ENCODE measurements around the gene RALGPS2.
A peak's percentile ranks its signal among the peaks of the same experiment; 100 is the strongest.

RALGPS2 gene

GRCh38 chr1:178867670-178868069, 142.6 kb downstream of the RALGPS2 start:
- DNase-seq (ENCODE audit: low read depth): peak; percentile 31

DNA sequence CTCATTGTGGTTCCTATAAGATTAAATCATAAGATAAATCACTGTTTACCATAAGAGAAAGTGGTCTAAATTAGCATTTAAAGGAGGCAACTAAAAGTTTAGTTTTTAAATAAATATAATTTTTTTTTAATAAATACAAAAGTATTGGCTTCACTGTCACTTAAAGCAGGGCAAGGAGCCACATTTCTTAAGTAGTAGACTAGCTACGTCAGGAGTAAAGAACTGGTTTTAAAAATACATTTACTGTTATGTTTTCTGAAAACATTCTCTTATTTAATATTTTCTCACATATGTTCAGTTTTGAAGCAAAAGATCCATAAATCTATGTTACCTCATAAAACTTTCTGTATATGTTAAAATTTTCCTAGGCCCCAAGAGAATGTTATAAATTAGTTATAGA, 143.7 kb downstream of the RALGPS2 start:
- no peak for DNase-seq (ENCODE audit: low read depth)

DNA sequence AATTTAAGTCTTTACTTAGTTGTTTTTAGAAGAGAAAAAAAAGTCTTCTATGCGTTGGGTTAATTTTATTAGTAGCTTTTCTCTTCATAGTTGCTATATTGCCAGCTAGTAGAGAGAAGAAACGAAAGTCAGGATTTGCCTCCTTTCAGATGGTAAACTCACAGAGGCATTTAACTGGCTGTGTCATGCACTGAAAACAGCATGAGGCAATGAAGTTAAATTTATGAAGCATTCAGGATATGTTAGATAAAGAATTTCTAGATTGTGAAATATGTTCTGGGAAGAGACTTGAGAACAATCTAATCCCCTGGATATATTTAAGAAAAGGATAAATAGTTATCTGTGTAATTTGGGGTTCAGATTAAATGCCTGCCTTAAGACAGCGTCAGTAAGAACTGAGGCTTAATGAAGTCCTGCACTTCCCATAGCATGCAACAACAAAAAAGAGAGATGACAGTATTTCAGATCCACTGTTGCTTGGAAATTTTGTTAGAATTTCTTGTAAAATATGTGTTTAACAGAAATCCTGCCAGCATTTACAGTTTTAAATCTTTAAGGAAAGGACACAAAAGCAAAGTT, 144.2 kb downstream of the RALGPS2 start:
- peak; percentile 65 for DNase-seq (ENCODE audit: low read depth)

GRCh38 chr1:178870221-178870620, 145.2 kb downstream of the RALGPS2 start:
- no peak for DNase-seq (ENCODE audit: low read depth)

DNA sequence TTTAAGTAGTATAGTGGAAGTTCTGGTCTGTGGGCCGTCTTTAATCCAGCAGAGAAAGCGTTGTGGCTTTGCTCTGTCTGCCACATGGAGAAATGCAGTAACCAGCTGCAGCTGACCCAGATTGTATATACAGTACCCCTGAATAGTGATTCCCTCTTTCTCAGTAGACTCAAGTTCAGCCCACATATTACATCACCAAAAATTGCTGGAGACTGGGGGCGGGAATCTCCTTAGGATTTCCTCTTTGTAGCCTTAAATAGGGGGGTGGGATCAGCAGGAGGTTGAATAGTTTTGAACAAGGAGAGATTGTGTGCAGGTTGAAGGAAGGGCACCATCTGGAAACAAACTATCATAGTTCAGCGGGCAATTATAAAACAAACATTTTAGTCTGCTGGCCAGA, 145.9 kb downstream of the RALGPS2 start, which contains the start of gene ANGPTL1:
Gene ANGPTL1 (minus strand): TSS at position 134 of the 400 bp plus-strand sequence. CDS start 5,301 bp downstream, outside the sequence.
- DNase-seq (ENCODE audit: low read depth): peak; percentile 14

DNA sequence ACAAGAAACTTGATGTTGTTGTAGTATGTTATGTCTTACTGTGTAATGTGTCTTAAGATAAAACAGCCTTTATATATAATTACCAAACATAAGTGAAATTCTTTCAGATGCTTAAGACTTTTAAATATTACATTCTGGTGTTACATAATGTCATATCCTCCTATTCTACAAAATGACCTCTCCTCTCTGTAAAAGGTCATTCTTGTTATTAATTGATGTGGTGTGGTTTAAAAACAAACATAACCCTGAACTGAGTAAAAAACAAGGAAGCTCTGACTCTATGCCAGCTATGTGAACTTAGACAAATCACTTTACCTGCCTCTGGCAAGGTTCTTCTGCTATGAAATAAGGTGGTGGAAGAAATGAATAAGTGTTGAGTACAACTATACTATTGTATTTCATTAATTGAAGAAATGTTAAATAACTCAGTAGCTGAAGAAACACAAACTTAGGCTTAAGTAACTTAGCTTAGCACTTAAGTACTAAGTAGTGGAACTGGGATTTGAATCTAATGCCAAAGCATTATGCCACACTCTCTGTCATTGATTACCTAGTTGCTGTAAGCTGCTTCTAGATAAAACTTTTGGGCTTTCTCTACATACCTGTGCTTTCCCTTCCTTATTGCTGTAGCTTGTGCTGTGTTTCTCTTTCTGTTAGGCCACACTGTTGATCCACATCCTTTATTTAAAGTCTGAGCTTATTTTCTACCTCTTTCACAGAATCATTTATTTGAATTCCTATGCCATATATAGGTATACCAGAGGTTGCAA, 146.7 kb downstream of the RALGPS2 start:
- DNase-seq (ENCODE audit: low read depth): no peak

DNA sequence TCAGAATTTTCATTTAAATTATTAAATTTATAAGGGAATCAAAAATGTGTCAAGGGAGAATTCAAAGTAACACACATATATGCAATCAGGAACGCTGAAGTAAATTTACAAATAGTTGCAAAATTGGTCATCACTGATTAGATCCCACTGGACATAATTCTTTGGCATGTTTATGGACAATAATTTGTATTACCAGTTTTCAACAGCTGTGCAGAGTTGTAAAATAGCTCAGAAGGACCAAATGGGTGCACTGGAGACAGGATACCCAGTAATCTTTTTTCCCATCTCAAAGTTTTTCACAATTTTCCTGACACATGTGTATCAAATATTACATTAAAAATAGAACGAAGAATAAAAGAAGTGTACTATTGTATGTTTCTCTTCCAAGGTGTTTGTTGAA, 149.9 kb downstream of the RALGPS2 start:
- DNase-seq (ENCODE audit: low read depth): no peak

- DNase-seq (ENCODE audit: low read depth): no peak
Observed at GRCh38 chr1:178875936-178876335, 150.9 kb downstream of the RALGPS2 start.

- DNase-seq (ENCODE audit: low read depth): no peak
Observed at GRCh38 chr1:178877896-178878295, 152.9 kb downstream of the RALGPS2 start.

GRCh38 chr1:178881950-178882349, 156.9 kb downstream of the RALGPS2 start:
- no peak for DNase-seq (ENCODE audit: low read depth)

DNA sequence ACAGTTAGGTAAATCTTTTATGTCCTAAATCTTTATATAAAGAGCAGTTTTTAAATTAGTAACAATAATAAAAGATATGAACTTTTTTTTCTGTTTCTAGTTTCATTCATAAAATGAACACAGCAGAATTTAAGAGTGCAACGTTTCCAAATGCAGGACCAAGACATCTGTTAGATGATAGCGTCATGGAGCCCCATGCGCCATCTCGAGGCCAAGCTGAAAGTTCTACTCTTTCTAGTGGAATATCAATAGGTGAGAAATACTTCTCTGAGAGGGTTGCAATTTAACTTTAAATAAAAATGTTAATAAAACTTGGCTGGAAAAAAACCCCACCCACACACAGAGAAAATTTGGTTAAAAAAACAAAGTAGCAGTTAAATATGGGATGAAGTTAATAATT, 160.8 kb downstream of the RALGPS2 start:
- DNase-seq (ENCODE audit: low read depth): no peak

DNA sequence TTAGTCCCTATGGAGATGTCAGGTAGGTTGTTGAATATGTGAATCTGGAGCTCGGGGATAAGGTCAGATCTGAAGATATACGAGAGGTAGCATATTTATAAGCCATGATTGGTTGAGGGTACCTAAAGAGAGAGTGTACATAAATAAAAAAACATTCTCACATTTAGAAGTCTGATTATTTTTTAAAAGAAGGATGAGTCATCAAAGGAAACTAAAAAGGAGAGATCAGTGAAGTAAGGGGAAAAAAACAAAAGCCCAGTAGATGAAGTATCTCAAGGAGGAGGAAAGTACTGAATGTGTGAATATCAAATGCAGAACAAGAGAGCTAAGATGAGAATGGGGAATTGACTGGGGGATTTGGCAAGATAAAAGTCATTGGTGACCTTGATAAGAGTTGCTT, 161.5 kb downstream of the RALGPS2 start:
- DNase-seq (ENCODE audit: low read depth): no peak

DNA sequence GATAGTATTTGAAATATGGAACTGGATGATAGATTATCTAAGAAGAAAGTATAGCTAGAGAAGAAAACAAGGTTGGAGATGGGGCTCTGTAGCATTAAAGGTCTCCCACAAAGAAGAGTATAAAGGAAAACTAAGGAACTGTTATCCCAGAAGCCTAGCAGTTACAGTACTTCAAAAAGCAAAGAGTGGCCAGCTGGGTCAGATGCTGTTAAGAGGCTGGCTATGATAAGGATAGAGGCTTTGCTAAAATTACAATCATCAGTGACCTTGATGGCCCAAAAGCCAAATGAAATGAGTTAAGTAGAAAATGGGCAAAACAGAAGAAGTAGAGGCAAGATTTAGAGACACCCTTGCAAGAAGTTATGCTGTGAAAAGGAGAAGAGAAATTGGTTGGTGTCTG, 170.9 kb downstream of the RALGPS2 start:
- no peak for DNase-seq (ENCODE audit: low read depth)

DNA sequence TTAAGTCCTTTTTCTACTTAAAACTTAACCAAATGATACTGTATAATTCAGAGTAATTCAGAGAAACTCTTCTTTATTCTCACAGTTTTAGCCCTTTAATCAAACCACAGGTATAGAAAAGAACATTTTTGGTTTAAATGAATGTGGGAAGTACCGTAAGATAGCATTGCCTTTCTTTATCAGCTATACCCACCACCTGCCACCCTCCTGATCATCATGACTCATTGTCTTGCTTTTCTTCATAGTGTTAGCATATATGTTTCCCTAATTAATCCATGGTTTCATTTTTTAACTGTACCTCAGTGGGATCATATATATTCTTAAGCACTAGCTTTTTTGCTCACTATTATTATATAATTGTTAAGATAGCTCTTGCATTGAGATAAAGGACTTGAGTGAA, 173.4 kb downstream of the RALGPS2 start:
- no peak for DNase-seq (ENCODE audit: low read depth)

DNA sequence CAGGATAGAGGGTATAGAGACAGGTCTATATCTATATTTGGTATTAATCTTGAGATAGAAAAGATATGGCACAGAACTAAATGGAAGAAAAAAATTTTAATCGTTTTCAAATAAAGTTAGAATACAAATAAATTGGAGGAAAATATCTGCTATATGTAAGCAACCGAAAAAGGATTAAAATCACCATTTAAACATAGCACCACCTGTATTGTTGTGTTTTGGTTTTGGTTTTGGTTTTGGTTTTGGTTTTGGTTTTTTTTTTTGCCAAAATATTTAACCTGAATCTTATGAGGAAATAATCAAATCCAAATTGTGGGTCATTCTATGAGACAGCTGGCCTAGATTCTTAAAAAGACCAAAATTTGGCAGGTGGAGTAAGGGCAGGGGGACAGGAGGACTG, 174.4 kb downstream of the RALGPS2 start:
- DNase-seq (ENCODE audit: low read depth): no peak

GRCh38 chr1:178901482-178902125, 176.6 kb downstream of the RALGPS2 start:
- no peak for DNase-seq (ENCODE audit: low read depth)

DNA sequence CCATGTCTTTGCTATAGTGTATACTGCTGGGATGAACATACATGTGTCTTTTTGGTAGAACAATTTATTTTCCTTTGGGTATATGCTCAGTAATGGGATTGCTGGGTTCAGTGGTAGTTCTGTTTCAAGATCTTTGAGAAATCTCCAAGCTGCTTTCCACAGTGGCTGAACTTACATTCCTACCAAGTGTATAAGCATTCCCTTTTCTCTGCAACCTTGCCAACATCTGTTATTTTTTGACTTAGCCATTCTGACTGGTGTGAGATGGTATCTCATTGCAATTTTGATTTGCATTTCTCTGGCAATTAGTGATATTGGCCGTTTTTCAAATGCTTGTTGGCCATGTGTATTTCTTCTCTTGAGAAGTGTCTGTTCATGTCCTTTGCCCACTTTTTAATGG, 183.3 kb downstream of the RALGPS2 start:
- peak; percentile 54 for DNase-seq (ENCODE audit: low read depth)

DNA sequence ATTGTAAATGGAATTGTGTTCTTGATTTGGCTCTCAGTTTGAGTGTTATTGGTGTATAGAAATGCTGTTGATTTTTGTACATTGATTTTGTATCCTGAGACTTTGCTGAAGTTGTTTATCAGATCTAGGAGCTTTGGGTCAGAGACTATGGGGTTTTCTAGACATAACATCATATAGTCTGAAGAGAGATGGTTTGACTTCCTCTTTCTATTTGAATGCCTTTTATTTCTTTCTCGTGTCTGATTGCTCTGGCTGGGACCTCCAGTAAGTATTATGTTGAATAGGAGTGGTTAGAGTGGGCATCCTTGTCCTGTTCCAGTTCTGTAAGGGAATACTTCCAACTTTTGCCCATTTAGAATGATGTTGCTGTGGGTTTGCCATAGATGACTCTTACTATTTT, 185.0 kb downstream of the RALGPS2 start:
- no peak for DNase-seq (ENCODE audit: low read depth)

- no peak for DNase-seq (ENCODE audit: low read depth)
Observed at GRCh38 chr1:178912597-178912996, 187.6 kb downstream of the RALGPS2 start.

- DNase-seq (ENCODE audit: low read depth): no peak
Observed at GRCh38 chr1:178916448-178917174, 191.6 kb downstream of the RALGPS2 start.

- DNase-seq (ENCODE audit: low read depth): no peak
Observed at GRCh38 chr1:178918308-178918707, 193.3 kb downstream of the RALGPS2 start.

DNA sequence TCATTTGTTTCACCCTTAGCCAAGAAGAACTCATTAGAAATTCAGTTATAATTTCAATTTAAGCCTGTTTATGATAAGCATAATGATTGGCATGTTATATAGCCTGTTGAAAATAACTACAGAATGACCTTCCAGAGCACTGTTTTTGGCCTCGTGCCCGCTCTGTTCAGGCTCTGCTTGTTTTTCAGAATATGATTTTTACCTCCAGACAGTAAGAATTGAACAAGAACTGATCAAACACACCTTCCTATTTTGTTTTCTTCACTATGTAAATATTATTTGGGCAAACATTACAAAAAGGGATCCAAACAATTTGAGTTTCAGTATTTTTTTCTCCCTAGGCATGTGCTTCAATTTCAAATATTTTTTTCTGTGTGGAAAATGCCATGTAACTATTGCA, 193.9 kb downstream of the RALGPS2 start:
- DNase-seq (ENCODE audit: low read depth): no peak

- no peak for DNase-seq (ENCODE audit: low read depth)
Observed at GRCh38 chr1:178919581-178919980, 194.5 kb downstream of the RALGPS2 start.

Data from fibroblast of the conjunctiva (primary cell).